DND-41 (cell line): ENCODE measurements around the gene EMP2.

ENCODE experiments used
- ATAC-seq: fragments of 200-7000 bp; cut with Tn5 transposase; 3 replicates; pipeline ENCODE4 v1.9.1; 2021; ENCODE audit warnings: low read depth; ENCODE audit not compliant: insufficient read depth
- DNase-seq: peaks from one replicate; pipeline ENCODE4 v3.0.0-alpha.2; 2020
- H2AFZ ChIP-seq: 2 replicates; pipeline ENCODE4 v1.6.0; 2012; ENCODE audit warnings: low read depth, low read length
- H3K27ac ChIP-seq: 2 replicates; pipeline ENCODE4 v1.5.1; 2012; ENCODE audit warnings: low read length, inconsistent platforms
- H3K27me3 ChIP-seq: fragments of 200-600 bp; sonication (generic); 2 replicates; pipeline ENCODE4 v1.6.0; 2012; ENCODE audit warnings: low read length, mild to moderate bottlenecking, inconsistent platforms; ENCODE audit not compliant: insufficient read depth, poor library complexity
- H3K36me3 ChIP-seq: 2 replicates; pipeline ENCODE4 v1.5.1; 2012; ENCODE audit warnings: low read length, inconsistent platforms; ENCODE audit not compliant: insufficient read depth
- H3K4me1 ChIP-seq: 2 replicates; pipeline ENCODE4 v1.5.1; 2012; ENCODE audit warnings: mild to moderate bottlenecking, low read length; ENCODE audit not compliant: insufficient read depth
- H3K4me2 ChIP-seq: 2 replicates; pipeline ENCODE4 v1.6.0; 2012; ENCODE audit warnings: mild to moderate bottlenecking, moderate library complexity, low read length, inconsistent platforms; ENCODE audit not compliant: insufficient read depth
- H3K4me3 ChIP-seq, 2 experiments: fragments of 200-600 bp in 1 of 2; shearing (Covaris generic) in 1 of 2; 2 replicates each; pipeline ENCODE4 v1.5.1; 2012 to 2016; ENCODE audit warnings: inconsistent platforms in 2 of 2, low read length in 2 of 2, mild to moderate bottlenecking in 2 of 2, low read depth in 1 of 2, moderate library complexity in 1 of 2
- H3K79me2 ChIP-seq: 2 replicates; pipeline ENCODE4 v1.6.0; 2012; ENCODE audit warnings: low read length, inconsistent platforms; ENCODE audit not compliant: insufficient read depth
- H3K9ac ChIP-seq: 2 replicates; pipeline ENCODE4 v1.6.0; 2012; ENCODE audit warnings: low read depth, mild to moderate bottlenecking, inconsistent platforms, low read length, moderate library complexity
- H3K9me3 ChIP-seq: 2 replicates; pipeline ENCODE4 v1.5.1; 2012; ENCODE audit warnings: low read length, moderate library complexity, mild to moderate bottlenecking, inconsistent platforms; ENCODE audit not compliant: insufficient read depth, severe bottlenecking
- H4K20me1 ChIP-seq: 2 replicates; pipeline ENCODE4 v1.6.0; 2012; ENCODE audit warnings: low read length; ENCODE audit not compliant: insufficient read depth
- EZH2 ChIP-seq: IDR thresholded peaks from 3 replicates; pipeline ENCODE4 v1.6.1; 2012; ENCODE audit warnings: borderline replicate concordance, low read depth, mild to moderate bottlenecking, moderate library complexity, low read length, inconsistent platforms; ENCODE audit not compliant: severe bottlenecking
- TF ChIP-seq, protein P1 (sequence below): IDR thresholded peaks from 2 replicates; pipeline ENCODE4 v1.5.1; 2012; ENCODE audit warnings: borderline replicate concordance, low read length, moderate library complexity, mild to moderate bottlenecking; ENCODE audit not compliant: poor library complexity, severe bottlenecking; ENCODE audit errors: extremely low read depth

The EMP2 gene

GRCh38 chr16:10556236-10556635 lies 24.2 kb downstream of the EMP2 start:
- no peak overlapping the region for H3K9ac ChIP-seq
- peaks cover 3% of the 10 kb centered on the region for H3K27me3 ChIP-seq
- H4K20me1 ChIP-seq, result no peaks in the 10 kb centered on the region
- H3K27ac ChIP-seq, result no peak overlapping the region
- H3K4me1 ChIP-seq, result no peaks in the 10 kb centered on the region
- H3K9me3 ChIP-seq, result no peaks in the 10 kb centered on the region
- ATAC-seq (no peak), DNase-seq (no peak)
- no peaks in the 10 kb centered on the region for H3K36me3 ChIP-seq
- H3K4me3 ChIP-seq, result no peak overlapping the region
- no peak overlapping the region for H2AFZ ChIP-seq
- no peak overlapping the region for H3K4me2 ChIP-seq
- no peak for TF ChIP-seq EZH2
- TF ChIP-seq, protein P1, sequence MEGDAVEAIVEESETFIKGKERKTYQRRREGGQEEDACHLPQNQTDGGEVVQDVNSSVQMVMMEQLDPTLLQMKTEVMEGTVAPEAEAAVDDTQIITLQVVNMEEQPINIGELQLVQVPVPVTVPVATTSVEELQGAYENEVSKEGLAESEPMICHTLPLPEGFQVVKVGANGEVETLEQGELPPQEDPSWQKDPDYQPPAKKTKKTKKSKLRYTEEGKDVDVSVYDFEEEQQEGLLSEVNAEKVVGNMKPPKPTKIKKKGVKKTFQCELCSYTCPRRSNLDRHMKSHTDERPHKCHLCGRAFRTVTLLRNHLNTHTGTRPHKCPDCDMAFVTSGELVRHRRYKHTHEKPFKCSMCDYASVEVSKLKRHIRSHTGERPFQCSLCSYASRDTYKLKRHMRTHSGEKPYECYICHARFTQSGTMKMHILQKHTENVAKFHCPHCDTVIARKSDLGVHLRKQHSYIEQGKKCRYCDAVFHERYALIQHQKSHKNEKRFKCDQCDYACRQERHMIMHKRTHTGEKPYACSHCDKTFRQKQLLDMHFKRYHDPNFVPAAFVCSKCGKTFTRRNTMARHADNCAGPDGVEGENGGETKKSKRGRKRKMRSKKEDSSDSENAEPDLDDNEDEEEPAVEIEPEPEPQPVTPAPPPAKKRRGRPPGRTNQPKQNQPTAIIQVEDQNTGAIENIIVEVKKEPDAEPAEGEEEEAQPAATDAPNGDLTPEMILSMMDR, result no peak
- H3K79me2 ChIP-seq, result no peaks in the 10 kb centered on the region

DNA sequence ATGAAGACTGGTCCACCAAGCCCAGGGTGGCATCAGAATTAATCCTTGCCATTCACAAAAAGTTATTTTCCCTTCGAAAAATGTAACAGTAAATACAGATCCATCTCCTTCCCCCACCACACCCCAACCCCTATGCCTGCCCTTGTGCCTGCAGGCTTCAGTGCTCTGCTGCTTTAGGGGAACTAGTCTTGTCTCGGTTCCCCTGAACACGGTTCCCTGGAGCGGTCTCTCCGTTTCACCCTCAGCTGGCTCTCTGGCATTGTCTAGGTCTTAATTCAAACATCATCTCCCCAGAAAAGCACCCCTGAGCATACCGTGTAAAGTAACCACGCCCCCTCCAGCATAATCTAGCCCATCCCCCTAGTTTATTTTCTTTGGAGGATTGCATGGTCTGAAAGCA lies 25.8 kb downstream of the EMP2 start:
- no peak for DNase-seq
- Histone ChIP-seq H3K9ac (no peak overlapping the region), H3K27me3 (peaks cover 3% of the 10 kb centered on the region), H3K27ac (no peak overlapping the region), H3K4me2 (no peak overlapping the region), H4K20me1 (no peaks in the 10 kb centered on the region), H3K9me3 (no peaks in the 10 kb centered on the region), H3K4me1 (no peaks in the 10 kb centered on the region), H2AFZ (no peak overlapping the region), H3K79me2 (no peaks in the 10 kb centered on the region), H3K4me3 (no peak overlapping the region), H3K36me3 (no peaks in the 10 kb centered on the region)
- ATAC-seq, result no peak
- TF ChIP-seq, protein P1, result no peak
- no peak for TF ChIP-seq EZH2

DNA sequence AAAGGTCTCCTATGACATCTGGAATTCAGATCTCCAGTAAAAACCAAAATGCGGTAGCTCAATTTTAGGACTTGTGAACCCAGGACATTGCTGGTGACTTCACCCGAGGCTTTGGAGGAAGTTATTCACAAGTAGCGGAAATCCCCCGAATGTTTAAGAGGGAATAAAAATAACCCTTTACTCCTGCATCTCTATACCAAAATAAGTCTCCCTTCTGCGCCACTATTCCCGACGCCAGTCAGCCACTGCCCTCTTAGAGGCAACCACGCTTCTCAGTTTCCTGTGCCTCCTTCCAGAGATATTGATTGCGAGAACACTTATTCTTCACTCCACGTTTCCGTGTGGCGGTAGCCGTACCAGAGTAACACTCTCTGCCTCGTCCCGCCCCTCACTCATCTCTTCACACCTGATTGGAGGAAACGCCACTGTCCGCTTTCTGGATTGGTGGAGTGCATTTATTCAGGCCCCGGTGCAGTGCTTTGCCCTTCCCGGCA lies 27.4 kb downstream of the EMP2 start:
- DNase-seq, result no peak
- Histone ChIP-seq H4K20me1 (no peaks in the 10 kb centered on the region), H3K27me3 (peaks cover 3% of the 10 kb centered on the region), H3K27ac (no peak overlapping the region), H3K9me3 (peaks cover 6% of the 10 kb centered on the region), H3K9ac (no peak overlapping the region), H3K4me2 (no peak overlapping the region), H2AFZ (no peak overlapping the region), H3K4me1 (no peaks in the 10 kb centered on the region), H3K4me3 (no peak overlapping the region), H3K36me3 (no peaks in the 10 kb centered on the region), H3K79me2 (no peaks in the 10 kb centered on the region)
- TF ChIP-seq EZH2, result no peak
- TF ChIP-seq, protein P1, result no peak
- ATAC-seq, result no peak

DNA sequence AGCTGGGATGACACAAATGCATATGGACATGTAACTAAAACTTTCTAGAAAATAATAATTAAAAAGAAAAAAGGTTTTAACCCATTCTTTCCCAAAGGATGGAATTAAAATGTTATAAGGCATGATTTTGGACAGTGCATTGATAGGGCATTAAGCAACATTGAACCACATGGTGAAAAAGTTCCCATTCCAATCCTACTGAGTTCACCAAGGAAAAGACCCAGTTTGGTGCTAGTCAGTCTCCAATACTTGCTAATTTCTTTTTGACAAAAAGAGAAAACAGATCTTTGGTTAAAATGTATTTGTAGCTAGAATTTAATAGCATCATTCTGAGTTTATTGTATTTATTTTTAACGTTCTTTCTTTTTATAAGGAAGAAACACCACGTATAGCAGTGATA lies 28.1 kb downstream of the EMP2 start:
- H3K79me2 ChIP-seq, result no peaks in the 10 kb centered on the region
- H3K27me3 ChIP-seq, result peaks cover 3% of the 10 kb centered on the region
- H3K27ac ChIP-seq, result no peak overlapping the region
- no peaks in the 10 kb centered on the region for H4K20me1 ChIP-seq
- no peak overlapping the region for H3K4me3 ChIP-seq
- DNase-seq, result no peak
- TF ChIP-seq, protein P1, result no peak
- TF ChIP-seq EZH2, result no peak
- ATAC-seq, result no peak
- H3K36me3 ChIP-seq, result no peaks in the 10 kb centered on the region
- no peaks in the 10 kb centered on the region for H3K4me1 ChIP-seq
- H3K9ac ChIP-seq, result no peak overlapping the region
- no peak overlapping the region for H3K4me2 ChIP-seq
- H3K9me3 ChIP-seq, result peaks cover 6% of the 10 kb centered on the region
- no peak overlapping the region for H2AFZ ChIP-seq
